Measurements from ENCODE around the gene CELSR1.

- no peak for TF ChIP-seq CTCF (IDR thresholded peaks at IDR 0.05 in 8 of 11, conservative IDR thresholded peaks at IDR 0.05 in 3 of 11)
- no peak for TF ChIP-seq POLR2A (IDR thresholded peaks at IDR 0.05)
Observed at GRCh38 chr22:46413725-46414379, 123.6 kb downstream of the CELSR1 start.

Data from spleen (tissue), 7 donors.